GDM1 (cell line): ENCODE measurements around the gene PDE7B.

ENCODE experiments used
- DNase-seq: peaks from one replicate; lab custom pipeline; 2025; lab: John Stamatoyannopoulos, UW

Gene PDE7B

GRCh38 chr6:135936606-135937005, 85.1 kb downstream of the PDE7B start:
- DNase-seq: no peak

- no peak for DNase-seq
Observed at GRCh38 chr6:135937106-135937505, 85.6 kb downstream of the PDE7B start.

GRCh38 chr6:135938576-135939207, 87.2 kb downstream of the PDE7B start:
- no peak for DNase-seq

GRCh38 chr6:135939208-135939591, 87.7 kb downstream of the PDE7B start:
- no peak for DNase-seq

- DNase-seq: no peak
Observed at GRCh38 chr6:135940616-135941167, 89.2 kb downstream of the PDE7B start.

- DNase-seq: no peak
Observed at GRCh38 chr6:135941275-135942025, 89.9 kb downstream of the PDE7B start.

- no peak for DNase-seq
Observed at GRCh38 chr6:135944120-135944519, 92.6 kb downstream of the PDE7B start.

- DNase-seq: no peak
Observed at GRCh38 chr6:135946674-135947073, 95.2 kb downstream of the PDE7B start.

GRCh38 chr6:135950669-135951068, 99.2 kb downstream of the PDE7B start:
- DNase-seq: no peak

- DNase-seq: no peak
Observed at GRCh38 chr6:135951169-135951568, 99.7 kb downstream of the PDE7B start.

- no peak for DNase-seq
Observed at GRCh38 chr6:135953818-135954217, 102.3 kb downstream of the PDE7B start.

- no peak for DNase-seq
Observed at GRCh38 chr6:135955099-135955498, 103.6 kb downstream of the PDE7B start.

GRCh38 chr6:135962731-135963130, 111.2 kb downstream of the PDE7B start:
- no peak for DNase-seq

- DNase-seq: no peak
Observed at GRCh38 chr6:135970750-135971149, 119.2 kb downstream of the PDE7B start.

GRCh38 chr6:135971351-135971750, 119.8 kb downstream of the PDE7B start:
- DNase-seq: no peak

GRCh38 chr6:135972150-135972549, 120.6 kb downstream of the PDE7B start:
- no peak for DNase-seq

- DNase-seq: no peak
Observed at GRCh38 chr6:135972586-135972985, 121.1 kb downstream of the PDE7B start.

- DNase-seq: no peak
Observed at GRCh38 chr6:135974426-135974825, 122.9 kb downstream of the PDE7B start.

GRCh38 chr6:135976585-135976984, 125.1 kb downstream of the PDE7B start:
- DNase-seq: no peak

- DNase-seq: no peak
Observed at GRCh38 chr6:135983093-135983492, 131.6 kb downstream of the PDE7B start.

GRCh38 chr6:135983718-135984343, 132.3 kb downstream of the PDE7B start:
- DNase-seq: no peak

- no peak for DNase-seq
Observed at GRCh38 chr6:135985471-135985870, 134.0 kb downstream of the PDE7B start.

- DNase-seq: no peak
Observed at GRCh38 chr6:135987226-135987625, 135.7 kb downstream of the PDE7B start.
